Stimulated activated memory B cell treated with anti-CD40 and anti-IgM and Interleukin-4, amounts not matched to agents 10 μg/mL and 1 μg/mL and 100 μg/mL, for 72 hours (primary cell): ENCODE data around the gene UAP1L1.

Source experiments
- ATAC-seq: fragments of 150-1000 bp; cut with Tn5 transposase; 2 replicates; pipeline ENCODE4 v1.10.0; 2021
- H3K27ac Mint-ChIP-seq: one replicate; pipeline ENCODE4 v1.8.0; 2022; ENCODE audit warnings: mild to moderate bottlenecking, mixed read lengths
- H3K27me3 Mint-ChIP-seq: one replicate; pipeline ENCODE4 v1.8.0; 2022; ENCODE audit warnings: mixed read lengths
- H3K36me3 Mint-ChIP-seq: one replicate; pipeline ENCODE4 v1.8.0; 2022; ENCODE audit warnings: mixed read lengths
- H3K4me1 Mint-ChIP-seq: one replicate; pipeline ENCODE4 v1.8.0; 2022; ENCODE audit warnings: mixed read lengths
- H3K4me3 Mint-ChIP-seq: one replicate; pipeline ENCODE4 v1.8.0; 2022; ENCODE audit warnings: mild to moderate bottlenecking, moderate library complexity, mixed read lengths
- H3K9me3 Mint-ChIP-seq: one replicate; pipeline ENCODE4 v1.8.0; 2022; ENCODE audit warnings: mixed read lengths

The UAP1L1 gene

GRCh38 chr9:137037035-137037434 lies 40.3 kb upstream of the UAP1L1 start:
- Mint-ChIP-seq H3K27me3 (peaks cover 40% of the 10 kb centered on the region), H3K9me3 (no peaks in the 10 kb centered on the region), H3K27ac (no peak overlapping the region), H3K4me3 (no peak overlapping the region), H3K4me1 (peaks cover 36% of the 10 kb centered on the region), H3K36me3 (no peaks in the 10 kb centered on the region)
- no peak for ATAC-seq

- Mint-ChIP-seq H3K36me3 (no peaks in the 10 kb centered on the region), H3K27ac (no peak overlapping the region), H3K4me1 (peaks cover 32% of the 10 kb centered on the region)
Observed at GRCh38 chr9:137037483-137037882, 39.8 kb upstream of the UAP1L1 start.

GRCh38 chr9:137038916-137039315 lies 38.4 kb upstream of the UAP1L1 start:
- H3K4me1 Mint-ChIP-seq: peaks cover 17% of the 10 kb centered on the region

More at GRCh38 chr9:137037483-137037882, 39.8 kb upstream of the UAP1L1 start:
- H3K4me3 Mint-ChIP-seq: no peak overlapping the region
- no peaks in the 10 kb centered on the region for H3K9me3 Mint-ChIP-seq
- H3K27me3 Mint-ChIP-seq: peaks cover 45% of the 10 kb centered on the region
- ATAC-seq: no peak

GRCh38 chr9:137039611-137040366 lies 37.5 kb upstream of the UAP1L1 start:
- H3K4me3 Mint-ChIP-seq: no peak overlapping the region
- peaks cover 13% of the 10 kb centered on the region for H3K4me1 Mint-ChIP-seq
- no peak overlapping the region for H3K27ac Mint-ChIP-seq
- H3K27me3 Mint-ChIP-seq: peaks cover 68% of the 10 kb centered on the region
- H3K36me3 Mint-ChIP-seq: no peaks in the 10 kb centered on the region
- no peak for ATAC-seq
- H3K9me3 Mint-ChIP-seq: no peaks in the 10 kb centered on the region

More at GRCh38 chr9:137038916-137039315, 38.4 kb upstream of the UAP1L1 start:
- Mint-ChIP-seq H3K4me3 (no peak overlapping the region), H3K27ac (no peak overlapping the region), H3K36me3 (no peaks in the 10 kb centered on the region), H3K9me3 (no peaks in the 10 kb centered on the region), H3K27me3 (peaks cover 59% of the 10 kb centered on the region)
- ATAC-seq: no peak

GRCh38 chr9:137040568-137040967 lies 36.7 kb upstream of the UAP1L1 start:
- Mint-ChIP-seq H3K4me1 (peaks cover 11% of the 10 kb centered on the region), H3K4me3 (no peak overlapping the region), H3K9me3 (no peaks in the 10 kb centered on the region), H3K36me3 (no peaks in the 10 kb centered on the region), H3K27me3 (peaks cover 75% of the 10 kb centered on the region), H3K27ac (no peak overlapping the region)
- ATAC-seq: peak; percentile 42

- no peak for ATAC-seq
- H3K36me3 Mint-ChIP-seq: no peaks in the 10 kb centered on the region
- no peaks in the 10 kb centered on the region for H3K9me3 Mint-ChIP-seq
- no peak overlapping the region for H3K27ac Mint-ChIP-seq
- H3K4me3 Mint-ChIP-seq: no peak overlapping the region
- H3K27me3 Mint-ChIP-seq: peaks cover 76% of the 10 kb centered on the region
- H3K4me1 Mint-ChIP-seq: peaks cover 11% of the 10 kb centered on the region
Observed at GRCh38 chr9:137041124-137041523, 36.2 kb upstream of the UAP1L1 start.

GRCh38 chr9:137042751-137043727 lies 34.3 kb upstream of the UAP1L1 start:
- Mint-ChIP-seq H3K4me3 (no peak overlapping the region), H3K4me1 (peaks cover 15% of the 10 kb centered on the region), H3K27me3 (peaks cover 93% of the 10 kb centered on the region), H3K9me3 (no peaks in the 10 kb centered on the region), H3K27ac (no peak overlapping the region), H3K36me3 (no peaks in the 10 kb centered on the region)
- ATAC-seq: no peak

GRCh38 chr9:137044037-137044436 lies 33.3 kb upstream of the UAP1L1 start:
- Mint-ChIP-seq H3K27ac (no peak overlapping the region), H3K4me3 (no peak overlapping the region), H3K9me3 (no peaks in the 10 kb centered on the region), H3K4me1 (peaks cover 15% of the 10 kb centered on the region), H3K36me3 (no peaks in the 10 kb centered on the region), H3K27me3 (peaks cover 89% of the 10 kb centered on the region)
- no peak for ATAC-seq

GRCh38 chr9:137044502-137045177 lies 32.7 kb upstream of the UAP1L1 start:
- H3K27me3 Mint-ChIP-seq: peaks cover 90% of the 10 kb centered on the region
- no peak overlapping the region for H3K27ac Mint-ChIP-seq
- no peak for ATAC-seq
- H3K36me3 Mint-ChIP-seq: no peaks in the 10 kb centered on the region
- H3K9me3 Mint-ChIP-seq: no peaks in the 10 kb centered on the region
- peak overlapping the region; percentile 7 for H3K4me3 Mint-ChIP-seq
- peaks cover 15% of the 10 kb centered on the region for H3K4me1 Mint-ChIP-seq

- H3K36me3 Mint-ChIP-seq: no peaks in the 10 kb centered on the region
- peaks cover 91% of the 10 kb centered on the region for H3K27me3 Mint-ChIP-seq
- no peaks in the 10 kb centered on the region for H3K9me3 Mint-ChIP-seq
- H3K27ac Mint-ChIP-seq: no peak overlapping the region
- peaks cover 15% of the 10 kb centered on the region for H3K4me1 Mint-ChIP-seq
- H3K4me3 Mint-ChIP-seq: peak overlapping the region; percentile 29
- no peak for ATAC-seq
Observed at GRCh38 chr9:137045294-137046087, 31.8 kb upstream of the UAP1L1 start.

GRCh38 chr9:137046088-137046787 lies 31.1 kb upstream of the UAP1L1 start, which contains the start of gene NPDC1:
TSS of gene NPDC1 (minus strand) at chr9:137046177. CDS start at chr9:137045989, 188 bp downstream.
- H3K4me1 Mint-ChIP-seq: peaks cover 15% of the 10 kb centered on the region
- no peak within 1 kb of the TSS for H3K27ac Mint-ChIP-seq
- no peaks in the 10 kb centered on the region for H3K9me3 Mint-ChIP-seq
- peaks cover 91% of the 10 kb centered on the region for H3K27me3 Mint-ChIP-seq
- ATAC-seq: peak; percentile 81
- H3K4me3 Mint-ChIP-seq: peak within 1 kb of the TSS; percentile 29
- no peaks in the 10 kb centered on the region for H3K36me3 Mint-ChIP-seq

GRCh38 chr9:137048655-137049543 lies 28.4 kb upstream of the UAP1L1 start:
- no peak for ATAC-seq
- Mint-ChIP-seq H3K27ac (no peak overlapping the region), H3K27me3 (peaks cover 82% of the 10 kb centered on the region), H3K36me3 (no peaks in the 10 kb centered on the region), H3K4me3 (no peak overlapping the region), H3K9me3 (no peaks in the 10 kb centered on the region), H3K4me1 (peaks cover 15% of the 10 kb centered on the region)
